Smooth muscle cell (in vitro differentiated cells): ENCODE results near the gene RAP1GDS1. TPM values are rescaled to one million over a fixed set of nuclear protein-coding genes. Genes with fewer than 3 reads are reported as not detected.

Experiments
- DNase-seq: peaks from one replicate; lab custom pipeline; 2025; ENCODE audit not compliant: unreplicated experiment; lab: John Stamatoyannopoulos, UW
- H2AFZ ChIP-seq: fragments of 200-600 bp; sonication (generic); 2 replicates; pipeline ENCODE4 v1.6.0; 2016; ENCODE audit warnings: antibody characterized with exemption, low read depth, mild to moderate bottlenecking
- H3F3A ChIP-seq: fragments of 200-600 bp; sonication (generic); 2 replicates; pipeline ENCODE4 v1.6.0; 2017; ENCODE audit warnings: antibody characterized with exemption, low read depth
- H3K27ac ChIP-seq: fragments of 200-600 bp; sonication (generic); 2 replicates; pipeline ENCODE4 v1.5.1; 2016; ENCODE audit warnings: low read depth, mild to moderate bottlenecking
- H3K27me3 ChIP-seq: fragments of 200-600 bp; sonication (generic); 2 replicates; pipeline ENCODE4 v1.6.1; 2016; ENCODE audit warnings: low read depth, mild to moderate bottlenecking
- H3K36me3 ChIP-seq: fragments of 200-600 bp; sonication (generic); 2 replicates; pipeline ENCODE4 v1.5.1; 2016; ENCODE audit warnings: low read depth
- H3K4me1 ChIP-seq: fragments of 200-600 bp; sonication (generic); 2 replicates; pipeline ENCODE4 v1.5.1; 2016; ENCODE audit warnings: low read depth
- H3K4me2 ChIP-seq: fragments of 200-600 bp; sonication (generic); 2 replicates; pipeline ENCODE4 v1.6.0; 2016; ENCODE audit warnings: mild to moderate bottlenecking
- H3K4me3 ChIP-seq: fragments of 200-600 bp; sonication (generic); 2 replicates; pipeline ENCODE4 v1.5.1; 2016; ENCODE audit warnings: mild to moderate bottlenecking
- H3K79me2 ChIP-seq: fragments of 200-600 bp; sonication (generic); 2 replicates; pipeline ENCODE4 v1.6.0; 2016; ENCODE audit warnings: low read depth, mild to moderate bottlenecking
- H3K9ac ChIP-seq: fragments of 200-600 bp; sonication (generic); 2 replicates; pipeline ENCODE4 v1.6.0; 2016; ENCODE audit warnings: low read depth
- H3K9me3 ChIP-seq: fragments of 200-600 bp; sonication (generic); replicated peaks from 2 replicates; pipeline ENCODE4 v1.5.1; 2016; ENCODE audit warnings: low read depth
- H4K20me1 ChIP-seq: fragments of 200-600 bp; sonication (generic); 2 replicates; pipeline ENCODE4 v1.6.0; 2016; ENCODE audit warnings: low read depth
- WGBS: methylation state at CpG from one replicate; pipeline ENCODE4 v1.1.7; 2016; ENCODE audit warnings: low lambda C conversion rate; 5-methylcytosine and 5-hydroxymethylcytosine counted together
- polyA plus RNA-seq: library from polyadenylated mRNA; unstranded; fragments of >200 nt; fragmentation: Nextera tagmentation; extraction: Ambion mirVana; gene quantifications from 2 replicates; pipeline ENCODE4 v1.2.1, GENCODE V29; 2016
- total RNA-seq: library from RNA; depleted of rRNA; stranded (reverse); fragments of >200 nt; gene quantifications from 2 replicates; pipeline ENCODE4 v1.2.3, GENCODE V29; 2014
- TF ChIP-seq, protein P1 (sequence below): fragments of 200-600 bp; sonication (generic); IDR thresholded peaks from 2 replicates; pipeline ENCODE4 v1.5.1; 2017; ENCODE audit warnings: borderline replicate concordance, mild to moderate bottlenecking, antibody characterized with exemption; ENCODE audit not compliant: insufficient read depth, poor library complexity, severe bottlenecking

The RAP1GDS1 gene
- total and polyA plus RNA-seq, 2 experiments from 2014 or later, result 28.4 to 67.9 TPM

- H3K4me2 ChIP-seq, result peak overlapping the region; percentile 97
- TF ChIP-seq, protein P1, sequence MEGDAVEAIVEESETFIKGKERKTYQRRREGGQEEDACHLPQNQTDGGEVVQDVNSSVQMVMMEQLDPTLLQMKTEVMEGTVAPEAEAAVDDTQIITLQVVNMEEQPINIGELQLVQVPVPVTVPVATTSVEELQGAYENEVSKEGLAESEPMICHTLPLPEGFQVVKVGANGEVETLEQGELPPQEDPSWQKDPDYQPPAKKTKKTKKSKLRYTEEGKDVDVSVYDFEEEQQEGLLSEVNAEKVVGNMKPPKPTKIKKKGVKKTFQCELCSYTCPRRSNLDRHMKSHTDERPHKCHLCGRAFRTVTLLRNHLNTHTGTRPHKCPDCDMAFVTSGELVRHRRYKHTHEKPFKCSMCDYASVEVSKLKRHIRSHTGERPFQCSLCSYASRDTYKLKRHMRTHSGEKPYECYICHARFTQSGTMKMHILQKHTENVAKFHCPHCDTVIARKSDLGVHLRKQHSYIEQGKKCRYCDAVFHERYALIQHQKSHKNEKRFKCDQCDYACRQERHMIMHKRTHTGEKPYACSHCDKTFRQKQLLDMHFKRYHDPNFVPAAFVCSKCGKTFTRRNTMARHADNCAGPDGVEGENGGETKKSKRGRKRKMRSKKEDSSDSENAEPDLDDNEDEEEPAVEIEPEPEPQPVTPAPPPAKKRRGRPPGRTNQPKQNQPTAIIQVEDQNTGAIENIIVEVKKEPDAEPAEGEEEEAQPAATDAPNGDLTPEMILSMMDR, result no peak
- H3K9ac ChIP-seq, result peak overlapping the region; percentile 67
- WGBS, result 7% methylated on average over 5 of the region's 5 CpGs
- no peaks in the 10 kb centered on the region for H3K27me3 ChIP-seq
- no peak for DNase-seq
- peak overlapping the region; percentile 60 for H3K27ac ChIP-seq
- H3K9me3 ChIP-seq, result no peaks in the 10 kb centered on the region
- H3K36me3 ChIP-seq, result no peaks in the 10 kb centered on the region
- peaks cover 22% of the 10 kb centered on the region for H3K4me1 ChIP-seq
- peaks cover 9% of the 10 kb centered on the region for H4K20me1 ChIP-seq
- H2AFZ ChIP-seq, result peak overlapping the region; percentile 84
- H3K4me3 ChIP-seq, result peak overlapping the region; percentile 94
- peaks cover 6% of the 10 kb centered on the region for H3F3A ChIP-seq
- H3K79me2 ChIP-seq, result peaks cover 66% of the 10 kb centered on the region
Measured at GRCh38 chr4:98262431-98262830, 1.2 kb downstream of the RAP1GDS1 start.

DNA sequence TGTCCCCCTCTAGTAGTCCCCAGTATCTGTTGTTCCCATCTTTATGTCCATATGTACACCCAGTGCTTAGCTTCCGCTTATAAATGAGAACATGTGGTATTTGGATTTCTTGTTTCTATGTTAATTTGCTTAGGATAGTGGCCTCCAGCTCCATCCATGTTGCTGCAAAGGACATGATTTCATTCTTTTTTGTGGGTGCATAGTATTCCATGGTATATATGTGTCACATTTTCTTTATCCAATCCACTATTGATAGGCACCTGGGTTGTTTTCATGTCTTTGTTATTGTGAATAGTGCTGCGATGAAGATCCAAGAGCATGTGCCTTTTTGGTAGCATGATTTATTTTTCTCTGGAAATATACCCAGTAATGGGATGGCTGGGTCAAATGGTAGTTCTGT lies 6.3 kb downstream of the RAP1GDS1 start:
- H4K20me1 ChIP-seq, result peaks cover 11% of the 10 kb centered on the region
- no peaks in the 10 kb centered on the region for H3K27me3 ChIP-seq
- peaks cover 10% of the 10 kb centered on the region for H3K4me1 ChIP-seq
- DNase-seq, result no peak
- H3F3A ChIP-seq, result no peaks in the 10 kb centered on the region
- no peaks in the 10 kb centered on the region for H3K9me3 ChIP-seq
- no peak overlapping the region for H3K27ac ChIP-seq
- TF ChIP-seq, protein P1, result no peak
- no peak overlapping the region for H3K4me3 ChIP-seq
- 98% methylated on average over 2 of the region's 2 CpGs for WGBS
- no peaks in the 10 kb centered on the region for H3K36me3 ChIP-seq
- H2AFZ ChIP-seq, result no peak overlapping the region
- no peak overlapping the region for H3K9ac ChIP-seq
- H3K4me2 ChIP-seq, result no peak overlapping the region
- H3K79me2 ChIP-seq, result peaks cover 100% of the 10 kb centered on the region

DNA sequence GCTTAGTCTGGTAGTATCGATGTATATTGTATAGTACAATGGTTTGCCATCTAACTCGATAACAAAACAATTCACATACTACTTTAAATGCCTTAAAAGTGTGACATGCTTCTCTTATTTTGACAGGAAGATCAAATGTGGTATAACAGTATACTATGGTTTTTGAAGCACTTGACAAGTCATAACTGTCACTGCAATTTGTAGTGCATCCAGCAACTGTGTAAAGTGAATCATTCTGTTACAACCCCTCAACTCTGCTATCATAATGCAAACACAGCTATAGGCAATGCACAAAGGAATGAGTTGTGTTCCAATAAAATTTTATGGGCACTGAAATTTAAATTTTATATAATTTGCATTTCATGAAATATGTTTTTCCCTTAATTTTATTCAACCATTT lies 14.0 kb downstream of the RAP1GDS1 start:
- Histone ChIP-seq H3K4me1 (no peaks in the 10 kb centered on the region), H3K27ac (no peak overlapping the region)
- WGBS, result 97% methylated on average over 2 of the region's 2 CpGs

More for the DNA sequence above, 14.0 kb downstream of the RAP1GDS1 start:
- TF ChIP-seq, protein P1, result no peak
- no peaks in the 10 kb centered on the region for H3K9me3 ChIP-seq
- no peaks in the 10 kb centered on the region for H3K27me3 ChIP-seq
- H4K20me1 ChIP-seq, result peaks cover 3% of the 10 kb centered on the region
- no peak for DNase-seq
- no peak overlapping the region for H3K4me3 ChIP-seq
- no peaks in the 10 kb centered on the region for H3K36me3 ChIP-seq
- H3K9ac ChIP-seq, result no peak overlapping the region
- no peak overlapping the region for H3K4me2 ChIP-seq
- no peak overlapping the region for H2AFZ ChIP-seq
- no peaks in the 10 kb centered on the region for H3F3A ChIP-seq
- peaks cover 99% of the 10 kb centered on the region for H3K79me2 ChIP-seq
